Measurements from ENCODE around the gene BLID.

Gene BLID

DNA sequence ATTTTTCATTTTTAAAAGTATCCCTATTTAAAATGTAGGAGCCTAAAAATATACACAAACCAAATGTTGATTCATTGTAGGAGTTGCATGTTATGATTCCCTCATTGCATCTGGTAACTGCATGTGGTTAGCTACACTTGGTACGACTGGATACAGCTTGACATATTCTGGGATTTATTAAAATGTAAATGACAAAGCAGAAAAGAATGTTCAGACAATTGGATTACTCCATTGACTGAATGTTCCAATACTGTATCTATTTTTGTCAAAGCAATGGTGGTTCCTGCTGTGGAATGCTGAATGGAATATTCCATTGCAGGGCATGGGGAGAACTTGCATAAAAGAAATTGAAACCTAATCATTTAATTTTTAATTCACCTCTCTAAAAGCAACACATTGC is 30.8 kb downstream of the BLID start:
- Histone ChIP-seq H3K4me2 (ENCODE audit: low read length) (no peak overlapping the region), H3K4me1 (no peaks in the 10 kb centered on the region), H3K27me3 (ENCODE audit: control insufficient read depth, insufficient read depth, low read length) (no peaks in the 10 kb centered on the region), H2AFZ (no peak overlapping the region), H3K9me3 (ENCODE audit: control insufficient read depth, low read length) (no peaks in the 10 kb centered on the region), H3K36me3 (ENCODE audit: control insufficient read depth, insufficient read depth, low read length) (no peaks in the 10 kb centered on the region), H3K27ac (no peak overlapping the region), H3K79me2 (no peaks in the 10 kb centered on the region), H3K4me3 (ENCODE audit: low read depth, low read length) (no peak overlapping the region), H3K9ac (no peak overlapping the region)
- TF ChIP-seq, protein P1, sequence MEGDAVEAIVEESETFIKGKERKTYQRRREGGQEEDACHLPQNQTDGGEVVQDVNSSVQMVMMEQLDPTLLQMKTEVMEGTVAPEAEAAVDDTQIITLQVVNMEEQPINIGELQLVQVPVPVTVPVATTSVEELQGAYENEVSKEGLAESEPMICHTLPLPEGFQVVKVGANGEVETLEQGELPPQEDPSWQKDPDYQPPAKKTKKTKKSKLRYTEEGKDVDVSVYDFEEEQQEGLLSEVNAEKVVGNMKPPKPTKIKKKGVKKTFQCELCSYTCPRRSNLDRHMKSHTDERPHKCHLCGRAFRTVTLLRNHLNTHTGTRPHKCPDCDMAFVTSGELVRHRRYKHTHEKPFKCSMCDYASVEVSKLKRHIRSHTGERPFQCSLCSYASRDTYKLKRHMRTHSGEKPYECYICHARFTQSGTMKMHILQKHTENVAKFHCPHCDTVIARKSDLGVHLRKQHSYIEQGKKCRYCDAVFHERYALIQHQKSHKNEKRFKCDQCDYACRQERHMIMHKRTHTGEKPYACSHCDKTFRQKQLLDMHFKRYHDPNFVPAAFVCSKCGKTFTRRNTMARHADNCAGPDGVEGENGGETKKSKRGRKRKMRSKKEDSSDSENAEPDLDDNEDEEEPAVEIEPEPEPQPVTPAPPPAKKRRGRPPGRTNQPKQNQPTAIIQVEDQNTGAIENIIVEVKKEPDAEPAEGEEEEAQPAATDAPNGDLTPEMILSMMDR (IDR thresholded peaks at IDR 0.05) = no peak

DNA sequence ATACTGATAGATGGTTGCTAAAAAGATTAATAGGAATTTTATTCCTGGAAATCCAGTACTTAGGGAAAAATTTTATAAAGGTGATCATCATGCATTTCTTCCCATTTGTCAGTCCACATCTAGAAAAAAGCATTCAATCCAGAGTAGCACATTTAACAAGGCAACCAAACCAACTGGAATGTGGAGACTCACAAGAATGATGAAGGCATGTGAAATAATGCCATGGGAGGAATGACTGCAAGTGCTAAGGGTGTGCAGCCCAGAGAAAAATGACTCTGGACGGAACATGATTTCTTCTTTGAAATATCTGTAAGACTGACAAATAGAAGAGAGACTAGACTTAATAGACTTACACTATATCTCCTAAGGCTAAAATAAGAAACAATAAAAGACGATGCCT is 33.8 kb downstream of the BLID start:
- H3K4me1 ChIP-seq = no peaks in the 10 kb centered on the region
- TF ChIP-seq, protein P1 (IDR thresholded peaks at IDR 0.05) = no peak
- H3K9ac ChIP-seq = no peak overlapping the region
- no peaks in the 10 kb centered on the region for H3K9me3 ChIP-seq (ENCODE audit: control insufficient read depth, low read length)
- H3K27ac ChIP-seq = no peak overlapping the region
- no peaks in the 10 kb centered on the region for H3K36me3 ChIP-seq (ENCODE audit: control insufficient read depth, insufficient read depth, low read length)
- no peak overlapping the region for H3K4me3 ChIP-seq (ENCODE audit: low read depth, low read length)
- H2AFZ ChIP-seq = no peak overlapping the region
- H3K27me3 ChIP-seq (ENCODE audit: control insufficient read depth, insufficient read depth, low read length) = no peaks in the 10 kb centered on the region
- H3K79me2 ChIP-seq = no peaks in the 10 kb centered on the region
- H3K4me2 ChIP-seq (ENCODE audit: low read length) = no peak overlapping the region

DNA sequence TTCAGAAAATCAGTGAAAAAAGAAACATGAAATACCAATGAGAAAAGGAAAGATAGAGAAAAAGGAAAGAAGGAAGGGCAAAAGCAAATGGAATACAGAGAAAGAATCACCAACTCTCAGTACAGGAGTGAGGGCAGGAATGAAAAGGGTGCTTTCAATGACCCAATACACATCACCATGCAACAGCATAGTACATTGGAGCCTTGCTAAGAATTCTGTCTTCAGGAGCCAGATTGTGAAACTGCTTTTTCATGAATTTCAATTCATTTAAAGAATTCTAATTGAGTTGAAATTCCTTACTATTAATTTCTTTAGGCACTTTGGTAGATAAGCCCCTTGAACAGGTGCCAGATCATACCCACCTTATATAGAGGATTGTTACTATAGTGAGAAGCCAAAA is 34.9 kb downstream of the BLID start:
- H3K4me3 ChIP-seq (ENCODE audit: low read depth, low read length) = no peak overlapping the region
- no peak overlapping the region for H3K4me2 ChIP-seq (ENCODE audit: low read length)
- no peaks in the 10 kb centered on the region for H3K27me3 ChIP-seq (ENCODE audit: control insufficient read depth, insufficient read depth, low read length)
- no peaks in the 10 kb centered on the region for H3K9me3 ChIP-seq (ENCODE audit: control insufficient read depth, low read length)
- no peak overlapping the region for H3K9ac ChIP-seq
- no peak overlapping the region for H3K27ac ChIP-seq
- H2AFZ ChIP-seq = no peak overlapping the region
- no peaks in the 10 kb centered on the region for H3K79me2 ChIP-seq
- no peaks in the 10 kb centered on the region for H3K4me1 ChIP-seq
- H3K36me3 ChIP-seq (ENCODE audit: control insufficient read depth, insufficient read depth, low read length) = no peaks in the 10 kb centered on the region
- TF ChIP-seq, protein P1 (IDR thresholded peaks at IDR 0.05) = no peak

DNA sequence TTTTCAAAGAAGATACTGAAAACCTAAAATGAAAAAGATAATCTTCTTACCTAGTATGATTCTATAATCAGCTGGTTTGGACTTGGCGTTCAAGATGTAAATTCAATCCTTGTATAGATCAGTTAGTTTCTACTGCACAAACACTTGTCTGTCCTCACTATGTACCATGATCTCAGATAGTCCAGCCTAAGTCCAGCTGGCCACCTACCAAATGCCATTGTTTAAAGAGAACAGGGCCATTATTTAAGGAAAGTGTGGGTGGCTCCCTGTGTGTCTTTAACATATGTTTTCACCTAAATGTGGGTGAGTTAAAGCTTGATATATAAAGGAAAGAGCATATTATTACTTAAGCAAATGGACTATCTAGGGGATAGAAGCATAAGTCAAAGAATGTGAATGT is 38.6 kb downstream of the BLID start:
- Histone ChIP-seq H3K4me1 (no peaks in the 10 kb centered on the region), H3K27ac (no peak overlapping the region), H3K9me3 (ENCODE audit: control insufficient read depth, low read length) (no peaks in the 10 kb centered on the region), H3K4me2 (ENCODE audit: low read length) (no peak overlapping the region), H3K36me3 (ENCODE audit: control insufficient read depth, insufficient read depth, low read length) (no peaks in the 10 kb centered on the region), H3K4me3 (ENCODE audit: low read depth, low read length) (no peak overlapping the region), H3K79me2 (no peaks in the 10 kb centered on the region), H2AFZ (no peak overlapping the region), H3K27me3 (ENCODE audit: control insufficient read depth, insufficient read depth, low read length) (no peaks in the 10 kb centered on the region), H3K9ac (no peak overlapping the region)
- TF ChIP-seq, protein P1 (IDR thresholded peaks at IDR 0.05) = no peak

DNA sequence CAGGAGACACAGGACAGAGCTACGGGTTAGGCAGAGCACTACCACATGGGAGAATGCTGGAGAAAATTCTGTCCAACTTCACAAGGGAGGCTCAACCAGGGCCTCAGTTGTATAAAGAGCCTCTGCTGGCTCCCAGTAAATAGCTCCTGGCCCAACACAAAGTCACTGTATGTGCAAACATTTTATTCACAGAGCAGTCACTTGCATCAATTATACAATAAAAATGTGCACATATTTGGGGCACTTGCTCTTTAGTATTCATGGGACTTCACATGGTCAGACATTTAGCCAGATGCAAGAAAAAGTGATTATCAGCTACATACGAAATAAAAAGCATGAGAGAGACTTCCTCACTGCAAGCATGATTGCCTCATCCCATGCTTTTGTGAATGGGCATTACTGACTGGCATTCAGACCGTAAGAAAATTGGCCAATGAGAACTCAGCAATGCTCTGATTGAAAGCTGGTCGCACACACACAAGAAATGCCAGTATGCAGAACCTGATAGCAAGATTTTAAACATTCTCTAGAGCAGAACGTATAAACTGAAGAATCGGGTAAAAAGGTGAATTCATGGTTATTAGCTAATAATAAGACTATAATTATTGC is 39.4 kb downstream of the BLID start:
- Histone ChIP-seq H3K9me3 (ENCODE audit: control insufficient read depth, low read length) (no peaks in the 10 kb centered on the region), H3K27ac (no peak overlapping the region), H3K79me2 (no peaks in the 10 kb centered on the region), H3K36me3 (ENCODE audit: control insufficient read depth, insufficient read depth, low read length) (no peaks in the 10 kb centered on the region), H3K27me3 (ENCODE audit: control insufficient read depth, insufficient read depth, low read length) (no peaks in the 10 kb centered on the region), H2AFZ (no peak overlapping the region), H3K9ac (no peak overlapping the region), H3K4me1 (no peaks in the 10 kb centered on the region), H3K4me2 (ENCODE audit: low read length) (no peak overlapping the region), H3K4me3 (ENCODE audit: low read depth, low read length) (no peak overlapping the region)
- TF ChIP-seq, protein P1 (IDR thresholded peaks at IDR 0.05) = no peak
